WERI-Rb-1 (cell line): Measurements from ENCODE around the gene CYP4B1.

Experiments used
- DNase-seq: peaks from one replicate; pipeline ENCODE4 v3.0.0-alpha.2; 2020
- H3K27ac ChIP-seq: fragments of 250-450 bp; sonication (Bioruptor Pico); 2 replicates; pipeline ENCODE4 v1.5.1; 2020; ENCODE audit warnings: mild to moderate bottlenecking, moderate library complexity
- H3K27me3 ChIP-seq: fragments of 250-450 bp; sonication (Bioruptor Pico); 2 replicates; pipeline ENCODE4 v1.5.1; 2021; ENCODE audit warnings: mild to moderate bottlenecking, low read depth, moderate library complexity; ENCODE audit not compliant: insufficient read depth, severe bottlenecking
- H3K36me3 ChIP-seq: fragments of 250-450 bp; sonication (Bioruptor Pico); 2 replicates; pipeline ENCODE4 v1.5.1; 2020; ENCODE audit warnings: mild to moderate bottlenecking, moderate library complexity
- H3K4me3 ChIP-seq: 2 replicates; pipeline ENCODE4 v1.5.1; 2011; ENCODE audit warnings: low read depth, mild to moderate bottlenecking, control low read depth, low read length
- H3K9me3 ChIP-seq: fragments of 250-450 bp; sonication (Bioruptor Pico); 2 replicates; pipeline ENCODE4 v1.5.1; 2021; ENCODE audit warnings: mild to moderate bottlenecking, moderate library complexity; ENCODE audit not compliant: severe bottlenecking
- TF ChIP-seq, protein P1 (sequence below): IDR thresholded peaks from 2 replicates; pipeline ENCODE4 v1.5.1; 2011; ENCODE audit warnings: low read depth, mild to moderate bottlenecking, control low read depth, inconsistent platforms, low read length

The CYP4B1 gene

DNA sequence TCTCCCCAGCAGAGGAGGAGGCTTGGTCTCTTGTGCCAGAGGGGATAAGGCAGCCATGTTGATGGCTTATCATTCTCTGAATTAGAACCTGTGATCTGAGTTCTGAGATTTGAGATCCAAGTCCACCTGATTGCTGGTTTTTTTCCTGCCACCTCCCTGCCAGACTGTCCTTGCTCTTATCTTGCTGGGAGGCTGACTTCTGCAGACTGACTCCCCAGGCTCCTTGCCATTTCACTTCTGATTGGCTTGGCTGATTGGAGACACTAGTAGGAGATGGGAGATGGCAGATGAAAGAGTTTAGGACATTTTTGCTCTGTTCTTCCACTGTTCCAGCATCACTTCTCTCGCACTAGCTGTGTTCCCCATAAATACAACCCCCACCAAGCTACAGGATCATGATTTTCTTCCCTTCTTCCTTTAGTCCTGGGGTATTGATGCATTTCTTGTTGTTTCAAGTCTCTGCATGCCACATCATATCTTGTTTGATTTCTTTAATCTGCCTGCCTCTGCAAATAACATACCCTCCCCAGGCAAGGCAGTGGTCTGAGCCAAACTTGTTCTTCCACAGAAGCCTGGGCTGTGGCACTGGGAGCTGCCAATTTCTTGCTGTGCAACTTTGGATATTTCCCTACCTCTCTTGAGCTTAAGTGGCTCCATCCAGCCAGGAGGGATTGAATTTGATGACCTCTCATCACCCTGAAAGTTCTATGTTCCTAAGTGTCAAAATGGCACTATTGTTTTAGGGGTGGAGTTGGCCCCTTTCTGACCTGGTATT is 963 bp upstream of the CYP4B1 start:
- Histone ChIP-seq H3K27ac (no peak overlapping the region), H3K27me3 (peaks cover 5% of the 10 kb centered on the region), H3K4me3 (no peak overlapping the region), H3K9me3 (peaks cover 4% of the 10 kb centered on the region), H3K36me3 (no peaks in the 10 kb centered on the region)
- TF ChIP-seq, protein P1, sequence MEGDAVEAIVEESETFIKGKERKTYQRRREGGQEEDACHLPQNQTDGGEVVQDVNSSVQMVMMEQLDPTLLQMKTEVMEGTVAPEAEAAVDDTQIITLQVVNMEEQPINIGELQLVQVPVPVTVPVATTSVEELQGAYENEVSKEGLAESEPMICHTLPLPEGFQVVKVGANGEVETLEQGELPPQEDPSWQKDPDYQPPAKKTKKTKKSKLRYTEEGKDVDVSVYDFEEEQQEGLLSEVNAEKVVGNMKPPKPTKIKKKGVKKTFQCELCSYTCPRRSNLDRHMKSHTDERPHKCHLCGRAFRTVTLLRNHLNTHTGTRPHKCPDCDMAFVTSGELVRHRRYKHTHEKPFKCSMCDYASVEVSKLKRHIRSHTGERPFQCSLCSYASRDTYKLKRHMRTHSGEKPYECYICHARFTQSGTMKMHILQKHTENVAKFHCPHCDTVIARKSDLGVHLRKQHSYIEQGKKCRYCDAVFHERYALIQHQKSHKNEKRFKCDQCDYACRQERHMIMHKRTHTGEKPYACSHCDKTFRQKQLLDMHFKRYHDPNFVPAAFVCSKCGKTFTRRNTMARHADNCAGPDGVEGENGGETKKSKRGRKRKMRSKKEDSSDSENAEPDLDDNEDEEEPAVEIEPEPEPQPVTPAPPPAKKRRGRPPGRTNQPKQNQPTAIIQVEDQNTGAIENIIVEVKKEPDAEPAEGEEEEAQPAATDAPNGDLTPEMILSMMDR, result no peak
- DNase-seq, result no peak

DNA sequence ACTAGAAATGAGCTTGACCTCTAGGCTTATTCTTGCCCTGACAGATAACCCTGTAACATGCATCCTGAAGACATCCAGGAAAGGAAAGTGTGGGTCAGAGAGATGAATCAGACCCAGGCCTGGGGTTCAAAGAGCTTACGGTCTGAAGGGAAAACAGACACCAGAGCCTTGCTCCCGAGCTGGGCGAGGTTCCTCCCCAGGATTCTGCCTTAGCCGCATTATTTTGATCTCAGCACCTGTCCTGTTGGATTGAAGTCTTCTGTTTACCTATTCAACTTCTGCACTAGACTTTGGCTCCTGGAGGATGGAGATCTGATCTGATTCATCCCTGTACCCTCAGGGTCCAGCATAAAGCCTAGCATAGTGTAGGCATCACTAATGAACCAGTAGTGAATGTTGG is 1.9 kb downstream of the CYP4B1 start:
- DNase-seq, result no peak
- TF ChIP-seq, protein P1, result no peak
- Histone ChIP-seq H3K27ac (no peak overlapping the region), H3K27me3 (peaks cover 5% of the 10 kb centered on the region), H3K4me3 (no peak overlapping the region), H3K36me3 (no peaks in the 10 kb centered on the region), H3K9me3 (no peaks in the 10 kb centered on the region)

DNA sequence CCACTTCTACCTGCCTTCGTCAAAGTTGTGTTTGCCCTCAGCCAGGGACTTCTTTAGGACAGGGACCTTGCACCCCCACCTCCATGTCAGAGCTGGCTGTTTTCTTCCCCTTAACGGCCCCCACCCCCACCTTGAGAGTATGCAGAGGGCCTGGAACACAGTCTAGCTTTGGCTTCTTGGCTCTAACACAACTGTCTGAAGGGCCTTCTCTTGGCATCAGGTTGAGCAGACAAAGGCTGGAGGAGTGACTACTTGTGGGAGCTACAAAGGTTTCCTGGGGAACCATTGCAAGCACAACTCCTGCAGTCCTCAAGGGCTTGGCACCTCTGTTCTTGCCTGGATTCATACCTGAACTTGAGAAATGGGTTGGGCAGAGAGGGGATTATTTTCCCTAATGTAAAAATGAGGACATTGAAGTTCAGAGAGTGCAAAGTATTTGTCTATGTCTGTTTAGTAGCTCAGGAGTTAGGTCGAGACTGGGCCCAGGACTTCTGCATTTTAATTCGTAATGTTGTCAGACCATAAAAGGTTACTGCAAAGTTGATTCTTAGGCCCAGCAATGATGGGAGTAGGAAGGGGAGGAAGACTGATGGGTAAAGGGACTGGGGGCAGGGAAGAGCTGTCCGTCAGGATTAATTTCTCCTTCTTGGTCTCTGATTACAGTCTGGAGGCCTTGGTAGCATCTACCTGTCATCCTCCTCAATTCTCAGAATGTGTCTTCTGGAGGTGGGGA is 2.6 kb downstream of the CYP4B1 start:
- Histone ChIP-seq H3K4me3 (no peak overlapping the region), H3K27ac (no peak overlapping the region), H3K9me3 (no peaks in the 10 kb centered on the region), H3K27me3 (peaks cover 8% of the 10 kb centered on the region), H3K36me3 (no peaks in the 10 kb centered on the region)
- TF ChIP-seq, protein P1, result no peak
- no peak for DNase-seq

DNA sequence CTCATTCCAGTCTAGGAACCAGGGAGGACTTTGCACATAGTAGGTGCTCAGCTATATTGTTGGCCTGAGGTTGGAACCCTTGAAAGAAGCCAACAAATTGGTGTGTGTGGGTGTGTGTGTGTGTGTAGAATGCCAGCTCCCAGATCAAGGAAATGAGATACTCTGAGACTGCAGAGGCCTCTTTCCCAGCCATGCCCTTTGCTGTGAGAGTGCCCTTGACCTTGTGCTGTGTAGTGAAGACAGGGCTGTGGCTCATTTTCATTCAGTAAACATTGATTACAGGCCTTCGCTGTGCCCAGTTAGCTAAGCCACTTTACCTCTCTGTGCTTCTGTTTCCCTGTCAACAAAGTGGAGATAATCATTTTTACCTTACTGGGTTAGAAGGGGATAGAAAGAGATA is 3.2 kb downstream of the CYP4B1 start:
- Histone ChIP-seq H3K27me3 (peaks cover 8% of the 10 kb centered on the region), H3K9me3 (no peaks in the 10 kb centered on the region), H3K4me3 (no peak overlapping the region), H3K36me3 (no peaks in the 10 kb centered on the region), H3K27ac (no peak overlapping the region)
- TF ChIP-seq, protein P1, result no peak
- no peak for DNase-seq

DNA sequence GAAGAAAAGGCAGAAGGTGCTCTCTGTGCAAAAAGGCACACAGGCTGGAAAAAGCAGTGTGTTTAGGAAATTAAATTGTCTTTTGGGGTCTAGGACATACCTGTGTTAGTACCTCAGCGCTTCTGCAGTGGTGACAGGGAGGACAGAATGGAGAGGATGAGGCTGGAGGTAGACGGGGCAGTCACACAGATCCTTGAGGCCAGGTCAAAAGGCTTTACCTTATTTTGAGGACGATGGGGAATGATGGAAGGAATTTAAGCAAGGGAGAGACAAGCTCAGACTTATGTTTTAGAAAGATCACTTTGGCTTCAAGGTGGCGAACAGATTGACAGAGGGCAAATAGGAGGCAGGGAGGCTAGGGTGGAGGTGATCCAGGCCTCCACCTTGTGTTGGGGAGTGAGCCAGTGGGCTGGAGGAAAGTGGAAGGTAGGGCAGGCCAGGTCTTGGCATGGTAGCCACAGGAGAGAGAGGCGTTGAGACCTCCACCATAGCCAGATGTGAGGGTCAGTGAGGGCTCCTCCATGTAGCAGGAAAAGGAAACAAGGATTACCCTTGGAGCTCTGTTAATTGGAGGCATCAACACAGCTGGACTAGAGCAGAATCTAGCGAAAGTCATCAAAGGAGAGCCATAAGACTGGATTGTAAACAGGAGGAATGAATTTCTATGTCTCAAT is 4.2 kb downstream of the CYP4B1 start:
- Histone ChIP-seq H3K4me3 (no peak overlapping the region), H3K27ac (no peak overlapping the region), H3K36me3 (no peaks in the 10 kb centered on the region), H3K27me3 (peaks cover 5% of the 10 kb centered on the region), H3K9me3 (no peaks in the 10 kb centered on the region)
- TF ChIP-seq, protein P1, result no peak
- DNase-seq, result no peak
